ENCODE measurements around the gene TMC4. TPM values are rescaled to one million over a fixed set of nuclear protein-coding genes. Genes with fewer than 3 reads are reported as not detected.

The TMC4 gene
- total and polyA plus RNA-seq, 4 donors, result 0.23 to 2.4 (median 1.4) TPM

- WGBS, result 91% methylated on average over 7 of the region's 7 CpGs
- Histone ChIP-seq H3K27ac (ENCODE audit: low read depth in 1 of 2, low read length in 2 of 2) (no peak overlapping the region), H3K27me3 (ENCODE audit: control insufficient read depth in 4 of 4, insufficient read depth in 4 of 4, low read length in 3 of 4) (no peaks in the 10 kb centered on the region), H3K9ac (ENCODE audit: low read depth in 1 of 2, low read length in 2 of 2) (no peak overlapping the region), H3K4me1 (ENCODE audit: control insufficient read depth in 4 of 4, insufficient read depth in 4 of 4, low read length in 3 of 4) (peaks cover 2 to 24% (median 21%) of the 10 kb centered on the region in 4 donors), H3K36me3 (ENCODE audit: control insufficient read depth in 4 of 4, insufficient read depth in 3 of 4, low read depth in 1 of 4, low read length in 3 of 4) (peaks cover 11 to 53% (median 41%) of the 10 kb centered on the region in 4 donors), H3K4me3 (ENCODE audit: low read depth in 1 of 3, low read length in 3 of 3) (no peak overlapping the region), H3K9me3 (ENCODE audit: control insufficient read depth in 4 of 4, low read length in 3 of 4) (no peaks in the 10 kb centered on the region)
- TF ChIP-seq RAD21 (IDR thresholded peaks at IDR 0.05), result no peak
- DNase-seq (ENCODE audit: low spot score), result no peak
Measured at GRCh38 chr19:54142166-54142780, 30.7 kb downstream of the TMC4 start.

DNA sequence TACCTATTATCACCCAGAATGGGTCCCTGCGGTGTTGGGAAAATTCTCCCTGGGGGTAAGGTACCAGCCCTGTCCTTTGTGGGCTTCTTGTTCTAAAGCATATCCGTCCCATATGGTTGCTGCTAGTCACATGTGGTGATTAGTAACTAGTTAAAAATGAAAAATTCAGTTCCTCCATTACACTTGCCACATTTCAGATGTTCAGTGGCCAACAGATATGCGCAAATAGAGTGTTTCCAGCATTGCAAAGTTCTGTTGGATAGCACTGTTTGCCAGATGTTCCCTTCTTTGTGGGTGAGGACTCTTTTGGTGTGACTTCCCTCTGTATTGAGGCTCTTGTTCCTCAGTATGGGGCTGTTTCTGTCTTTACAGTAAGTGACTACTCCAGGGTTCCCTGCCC is 31.6 kb downstream of the TMC4 start:
- H3K36me3 ChIP-seq (ENCODE audit: control insufficient read depth in 4 of 4, insufficient read depth in 3 of 4, low read depth in 1 of 4, low read length in 3 of 4), result peaks cover 11 to 44% (median 33%) of the 10 kb centered on the region in 4 donors
- 95% methylated on average over 3 of the region's 3 CpGs for WGBS
- H3K9ac ChIP-seq (ENCODE audit: low read depth in 1 of 2, low read length in 2 of 2), result no peak overlapping the region
- no peak overlapping the region for H3K4me3 ChIP-seq (ENCODE audit: low read depth in 1 of 3, low read length in 3 of 3)
- H3K4me1 ChIP-seq (ENCODE audit: control insufficient read depth in 4 of 4, insufficient read depth in 4 of 4, low read length in 3 of 4), result peaks cover 2 to 28% (median 24%) of the 10 kb centered on the region in 4 donors
- H3K27ac ChIP-seq (ENCODE audit: low read depth in 1 of 2, low read length in 2 of 2), result no peak overlapping the region
- TF ChIP-seq RXRA (IDR thresholded peaks at IDR 0.05) (no peak), FOXA2 (IDR thresholded peaks at IDR 0.05) (no peak), REST (IDR thresholded peaks at IDR 0.05) (no peak), HNF4A (conservative IDR thresholded peaks at IDR 0.05) (no peak), CTCF (IDR thresholded peaks at IDR 0.05; ENCODE audit: low read depth, low read length, missing input control) (no peak), NR2F2 (IDR thresholded peaks at IDR 0.05) (no peak), FOXA1 (IDR thresholded peaks at IDR 0.05) (no peak), JUND (IDR thresholded peaks at IDR 0.05) (no peak), TAF1 (conservative IDR thresholded peaks at IDR 0.05) (no peak)
- TF ChIP-seq, protein P1, sequence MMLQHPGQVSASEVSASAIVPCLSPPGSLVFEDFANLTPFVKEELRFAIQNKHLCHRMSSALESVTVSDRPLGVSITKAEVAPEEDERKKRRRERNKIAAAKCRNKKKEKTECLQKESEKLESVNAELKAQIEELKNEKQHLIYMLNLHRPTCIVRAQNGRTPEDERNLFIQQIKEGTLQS (IDR thresholded peaks at IDR 0.05), result no peak
- TF ChIP-seq, protein P2, sequence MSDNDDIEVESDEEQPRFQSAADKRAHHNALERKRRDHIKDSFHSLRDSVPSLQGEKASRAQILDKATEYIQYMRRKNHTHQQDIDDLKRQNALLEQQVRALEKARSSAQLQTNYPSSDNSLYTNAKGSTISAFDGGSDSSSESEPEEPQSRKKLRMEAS (IDR thresholded peaks at IDR 0.05), result no peak
- H3K9me3 ChIP-seq (ENCODE audit: control insufficient read depth in 4 of 4, low read length in 3 of 4), result no peaks in the 10 kb centered on the region
- no peak for DNase-seq (ENCODE audit: low spot score)
- H3K27me3 ChIP-seq (ENCODE audit: control insufficient read depth in 4 of 4, insufficient read depth in 4 of 4, low read length in 3 of 4), result no peaks in the 10 kb centered on the region
